GM19324 (cell line): Measurements from ENCODE around the gene WDR31.
"Not testable (repeated sequence)": the region's sequence is repeated elsewhere in the genome, so short reads cannot be mapped to it uniquely, and the experiment has no call there.

Experiments used
- ATAC-seq: cut with Tn5 transposase; IDR thresholded peaks from one replicate; pipeline ENCODE4 v1.9.1; 2021; ENCODE audit warnings: mild to moderate bottlenecking, moderate library complexity; ENCODE audit not compliant: unreplicated experiment, low FRiP score

WDR31 gene

DNA sequence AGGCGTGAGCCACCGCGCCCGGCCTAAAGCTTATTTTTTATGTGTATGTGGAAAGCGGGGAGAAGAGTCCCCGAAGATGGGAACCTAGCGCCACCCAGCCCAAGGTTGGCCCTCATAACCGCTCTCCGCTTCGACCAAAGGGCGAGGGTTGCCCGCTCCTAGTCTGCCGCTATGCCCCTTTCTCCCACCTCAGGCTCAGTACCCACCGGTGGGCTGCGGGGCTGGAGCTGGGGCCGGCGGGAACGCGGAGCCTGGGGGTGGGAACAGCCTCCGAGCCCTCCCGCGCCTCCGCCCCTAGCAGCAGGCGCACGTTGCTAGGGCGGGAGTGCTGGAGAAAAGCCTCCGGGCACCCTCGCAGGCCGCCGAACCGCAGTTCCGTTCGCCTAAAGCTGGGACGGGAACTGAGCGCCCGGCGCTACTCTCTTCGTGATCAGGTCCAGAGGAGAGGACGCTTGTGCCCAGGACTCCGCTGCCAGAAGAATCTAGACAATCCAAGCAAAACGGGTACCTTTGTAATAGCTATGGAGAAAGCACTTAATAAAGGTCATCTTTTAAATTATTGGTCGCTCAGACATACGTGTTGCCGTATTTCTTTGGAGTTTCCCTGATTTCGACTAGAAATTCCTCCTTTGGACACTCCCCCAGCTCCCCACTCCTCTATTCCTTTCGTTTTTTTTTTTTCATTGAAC is at the start of gene WDR31:
WDR31 (minus strand) TSS at position 265 of the 689 bp plus-strand sequence. CDS start 8,253 bp downstream, outside the sequence.
- ATAC-seq = peak; percentile 99

DNA sequence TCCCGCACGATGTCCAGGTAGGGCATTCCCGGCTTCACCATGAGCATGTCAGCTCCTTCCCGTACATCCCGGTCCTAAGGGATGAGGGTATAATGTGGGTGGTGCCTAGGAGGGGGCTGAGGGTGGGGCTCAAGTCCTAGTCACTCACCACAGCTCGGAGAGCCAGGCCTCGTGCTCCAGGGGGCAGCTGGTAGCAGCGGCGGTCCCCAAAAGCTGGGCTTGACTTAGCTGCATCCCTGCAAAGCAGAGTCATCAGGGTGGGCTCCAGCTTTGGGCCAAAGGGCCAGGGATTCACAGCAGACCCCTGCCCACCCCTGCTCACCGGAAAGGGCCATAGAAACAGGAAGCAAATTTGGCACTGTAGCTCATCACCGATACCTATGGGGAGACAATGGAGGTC is 49.4 kb upstream of the WDR31 start:
- no peak for ATAC-seq

DNA sequence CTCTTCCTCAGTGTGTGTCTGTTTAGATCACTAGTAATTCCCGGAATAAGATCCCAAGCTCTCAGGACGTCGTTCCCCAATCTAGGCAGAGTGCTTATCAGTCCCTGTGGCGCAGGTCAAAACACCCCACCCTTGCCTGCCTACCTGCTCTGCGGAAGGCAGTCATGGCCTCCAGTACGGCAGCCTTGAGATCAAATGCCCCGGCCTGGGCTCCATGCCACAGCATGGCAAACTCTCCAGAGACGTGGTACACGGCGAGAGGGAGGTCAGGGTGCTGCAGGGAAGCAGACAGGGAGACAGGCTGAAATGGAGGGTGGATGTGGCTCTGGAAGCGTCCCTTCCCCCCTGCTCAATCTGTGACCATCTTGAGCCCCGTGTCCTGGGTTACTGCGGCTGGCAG is 48.8 kb upstream of the WDR31 start:
- no peak for ATAC-seq

DNA sequence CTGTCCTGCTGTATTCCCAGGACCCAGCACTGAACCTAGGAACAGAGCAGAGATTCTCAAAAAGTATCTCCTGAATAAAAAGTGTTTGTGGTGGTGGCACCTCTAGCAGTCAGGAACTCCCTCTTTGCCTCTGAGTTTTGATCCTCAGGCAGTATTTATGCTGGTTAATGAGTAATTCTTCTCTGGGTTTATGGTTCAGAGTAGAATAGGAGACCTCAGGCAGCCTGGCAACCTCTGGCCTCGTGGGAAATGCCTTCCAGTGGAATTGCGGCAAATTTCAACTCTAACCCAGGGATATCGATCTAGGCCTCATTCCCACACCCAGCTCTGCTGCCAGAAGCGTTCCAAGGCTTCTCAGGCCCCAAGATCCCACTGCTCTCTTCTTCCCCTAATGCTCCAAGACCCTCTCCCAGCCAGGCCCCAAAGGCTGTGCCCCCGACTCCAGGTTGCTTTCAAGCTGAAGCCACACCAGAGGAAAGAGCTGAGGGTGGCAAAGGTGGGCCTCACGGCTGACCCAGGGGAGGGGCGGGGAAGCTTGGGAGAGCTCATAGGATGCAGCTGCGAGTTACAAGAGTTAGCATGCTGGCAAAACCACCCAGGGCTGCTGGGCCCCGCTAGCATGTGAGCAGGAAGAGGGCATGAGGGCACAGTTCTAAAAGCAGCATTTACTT is 47.6 kb upstream of the WDR31 start:
- ATAC-seq = no peak

DNA sequence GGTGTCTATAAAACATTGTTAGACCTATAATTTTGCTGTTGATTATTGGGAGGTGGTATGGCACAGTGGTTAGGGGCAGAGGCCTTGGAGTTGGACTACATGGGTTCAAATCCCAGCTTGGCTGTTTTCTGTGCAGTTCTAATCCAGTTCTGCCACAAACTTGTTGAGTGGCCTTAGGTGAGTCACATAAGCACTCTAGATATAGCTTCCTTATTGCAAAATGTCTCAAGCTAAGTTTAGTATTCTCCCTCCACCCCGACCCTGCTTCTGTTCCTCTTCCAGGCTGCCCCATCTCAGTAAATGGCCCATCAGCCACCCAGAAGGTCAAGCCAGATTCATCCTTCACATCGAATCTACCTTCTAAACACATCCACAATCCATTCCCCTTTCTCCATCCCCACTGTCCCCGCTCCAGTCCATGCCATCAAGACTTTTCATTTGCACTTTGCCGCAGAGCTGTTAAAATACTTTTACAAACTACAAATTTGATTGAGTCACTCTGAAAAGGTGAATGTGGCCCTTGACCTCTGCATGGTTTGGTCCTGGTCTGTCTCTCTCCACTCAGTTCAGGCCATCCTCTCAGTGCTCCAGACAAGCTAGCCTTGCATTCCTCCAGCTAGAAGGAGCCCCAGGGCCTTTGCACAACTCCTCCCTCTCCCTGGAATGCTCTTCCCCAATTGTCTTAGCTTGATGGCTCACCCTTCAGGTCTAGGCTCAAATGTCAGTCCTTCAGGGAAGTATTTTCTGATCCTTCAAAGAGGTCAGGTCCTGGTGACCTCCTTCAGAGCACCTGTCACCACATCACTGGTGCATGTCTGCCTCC is 46.7 kb upstream of the WDR31 start:
- no peak for ATAC-seq

DNA sequence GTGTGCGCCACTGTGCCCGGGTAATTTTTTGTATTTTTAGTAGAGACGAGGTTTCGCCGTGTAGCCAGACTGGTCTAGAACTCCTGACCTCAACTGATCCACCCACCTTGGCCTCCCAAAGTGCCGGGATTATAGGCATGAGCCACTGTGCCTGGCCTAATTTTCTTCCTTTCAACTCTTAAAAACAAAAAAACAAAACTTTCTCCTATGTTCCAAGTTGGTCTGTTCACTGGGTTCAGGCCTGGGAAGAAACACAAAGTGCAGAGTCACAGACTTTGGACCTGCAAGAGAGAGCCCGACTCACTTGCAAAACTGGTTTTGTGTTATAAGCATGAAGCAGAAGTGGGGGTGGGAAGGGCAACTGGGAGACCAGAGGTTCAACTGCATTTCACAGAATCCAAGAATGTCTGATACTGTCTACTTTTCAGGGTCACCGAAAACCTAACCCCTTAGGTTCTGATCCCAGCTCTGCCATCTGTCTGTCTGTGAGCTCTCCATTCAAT is 41.9 kb upstream of the WDR31 start:
- ATAC-seq = no peak

DNA sequence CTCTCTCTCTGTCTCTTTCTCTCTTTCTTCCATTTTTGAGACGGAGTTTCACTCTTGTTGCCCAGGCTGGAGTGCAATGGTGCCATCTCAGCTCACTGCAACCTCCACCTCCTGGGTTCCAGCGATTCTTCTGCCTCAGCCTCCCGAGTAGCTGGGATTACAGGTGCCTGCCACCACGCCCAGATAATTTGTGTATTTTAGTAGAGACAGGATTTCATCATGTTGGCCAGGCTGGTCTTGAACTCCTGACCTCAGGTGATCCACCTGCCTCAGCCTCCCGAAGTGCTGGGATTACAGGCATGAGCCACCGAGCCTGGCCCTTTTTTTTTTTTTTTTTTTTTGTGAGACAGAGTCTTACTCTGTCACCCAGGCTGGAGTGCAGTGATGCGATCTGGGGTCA is 41.4 kb upstream of the WDR31 start:
- ATAC-seq = not testable (repeated sequence)

DNA sequence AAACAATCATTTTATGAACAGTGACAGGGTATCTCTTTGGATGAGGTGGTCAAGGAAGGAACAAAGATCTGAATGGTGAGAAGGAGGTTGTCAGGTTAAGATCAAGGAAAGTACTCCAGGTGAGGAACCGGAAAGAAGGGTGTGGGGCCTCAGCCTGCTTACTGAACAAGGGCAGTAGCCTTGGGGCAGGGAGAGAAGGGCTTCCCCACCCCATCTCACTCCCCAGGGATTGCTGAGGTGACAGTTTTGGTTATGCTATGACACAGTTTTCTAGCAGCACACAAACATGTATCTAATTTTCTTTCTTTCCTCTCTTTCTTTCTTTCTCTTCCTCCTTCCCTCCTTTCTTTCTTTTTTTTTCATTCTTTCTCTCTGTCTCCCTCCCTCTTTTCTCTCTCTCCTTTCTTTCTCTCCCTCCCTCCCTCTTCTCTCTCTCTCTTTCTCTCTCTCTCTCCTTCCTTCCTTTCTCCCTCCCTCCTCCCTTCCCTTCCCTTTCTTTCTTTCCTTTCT is 40.8 kb upstream of the WDR31 start:
- ATAC-seq = no peak

DNA sequence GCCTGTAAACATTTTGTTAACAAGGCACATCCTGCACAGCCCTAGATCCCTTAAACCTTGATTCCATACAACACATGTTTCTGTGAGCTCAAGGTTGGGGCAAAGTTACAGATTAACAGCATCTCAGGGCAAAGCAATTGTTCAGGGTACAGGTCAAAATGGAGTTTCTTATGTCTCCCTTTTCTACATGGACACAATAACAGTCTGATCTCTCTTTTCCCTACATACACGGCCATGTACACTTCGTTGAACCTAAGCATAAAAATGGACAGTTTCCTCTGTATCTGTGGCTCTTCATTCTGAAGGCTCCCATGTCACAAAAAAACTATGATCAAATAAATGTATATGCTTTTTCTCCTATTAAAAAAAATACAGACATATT is 39.7 kb upstream of the WDR31 start:
- ATAC-seq = not testable (repeated sequence)

DNA sequence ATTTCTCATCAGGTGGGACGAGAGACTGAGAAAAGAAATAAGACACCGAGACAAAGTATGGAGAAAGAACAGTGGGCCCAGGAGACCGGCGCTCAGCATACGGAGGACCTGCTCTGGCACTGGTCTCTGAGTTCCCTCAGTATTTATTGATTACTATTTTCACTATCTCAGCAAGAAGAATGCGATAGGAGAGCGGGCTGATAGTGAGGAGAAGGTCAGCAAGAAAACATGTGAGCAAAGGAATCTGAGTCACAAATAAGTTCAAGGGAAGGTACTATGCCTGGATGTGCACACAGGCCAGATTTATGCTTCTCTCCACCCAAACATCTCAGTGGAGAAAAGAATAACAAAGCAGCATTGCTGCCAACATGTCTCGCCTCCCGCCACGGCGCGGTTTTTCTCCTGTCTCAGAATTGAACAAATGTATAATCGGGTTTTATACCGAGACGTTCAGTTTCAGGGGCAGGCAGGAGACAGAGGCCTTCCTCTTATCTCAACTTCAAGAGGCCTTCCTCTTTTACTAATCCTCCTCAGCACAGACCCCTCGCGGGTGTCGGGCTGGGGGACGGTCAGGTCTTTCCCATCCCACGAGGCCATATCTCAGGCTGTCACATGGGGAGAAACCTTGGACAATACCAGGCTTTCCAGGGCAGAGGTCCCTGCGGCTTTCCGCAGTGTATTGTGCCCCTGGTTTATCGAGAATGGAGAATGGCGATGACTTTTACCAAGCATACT is 39.2 kb upstream of the WDR31 start:
- ATAC-seq = not testable (repeated sequence)

DNA sequence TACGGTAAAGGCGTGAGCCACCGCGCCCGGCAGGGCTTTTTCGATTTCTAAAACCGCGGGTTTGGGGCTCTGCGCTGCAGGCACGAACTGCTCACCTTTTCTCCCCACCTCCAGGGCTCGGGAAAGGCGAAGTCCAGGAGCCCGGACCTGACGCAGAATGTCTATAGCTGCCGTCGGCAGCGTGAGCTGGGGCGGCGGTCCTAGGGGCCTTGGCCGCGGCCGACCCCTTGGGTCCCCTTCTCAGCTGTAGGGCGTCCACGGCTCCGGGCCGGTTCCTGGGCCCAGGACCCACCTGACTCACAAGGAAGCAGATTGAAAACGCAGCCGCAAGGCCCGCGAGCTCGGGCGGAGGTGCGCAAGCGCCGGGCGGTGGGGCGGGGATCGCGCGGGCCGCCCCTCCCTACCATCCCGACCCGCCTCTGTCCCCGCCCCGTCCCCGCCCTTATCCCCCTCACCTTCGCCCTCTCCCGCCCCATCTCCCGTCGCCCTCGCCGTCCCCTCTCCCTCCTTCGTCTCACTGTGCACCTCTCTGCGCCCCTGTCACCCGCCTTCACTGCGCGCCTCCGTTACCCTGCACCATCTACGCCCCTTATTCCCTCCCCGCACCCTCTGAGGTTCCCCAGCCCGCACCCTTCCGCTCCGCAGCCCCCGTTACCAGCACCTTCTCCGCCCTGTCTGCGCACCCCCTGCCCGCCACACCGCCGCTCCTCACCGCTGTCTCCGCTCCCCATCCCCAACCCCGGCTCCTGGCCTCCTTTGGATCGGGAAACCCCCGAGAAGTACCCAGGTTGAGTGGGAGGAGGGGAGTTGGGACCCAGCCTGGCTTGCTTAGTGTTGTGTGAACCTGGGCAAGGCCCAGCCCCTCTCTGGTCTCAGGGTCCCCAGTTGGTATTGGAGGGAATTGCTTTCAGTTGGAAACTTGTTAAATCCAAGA is 36.8 kb upstream of the WDR31 start, which contains the start of gene HDHD3:
HDHD3 (minus strand) TSS at position 353 of the 934 bp plus-strand sequence. CDS start 2,632 bp downstream, outside the sequence.
- peak; percentile 90 for ATAC-seq

DNA sequence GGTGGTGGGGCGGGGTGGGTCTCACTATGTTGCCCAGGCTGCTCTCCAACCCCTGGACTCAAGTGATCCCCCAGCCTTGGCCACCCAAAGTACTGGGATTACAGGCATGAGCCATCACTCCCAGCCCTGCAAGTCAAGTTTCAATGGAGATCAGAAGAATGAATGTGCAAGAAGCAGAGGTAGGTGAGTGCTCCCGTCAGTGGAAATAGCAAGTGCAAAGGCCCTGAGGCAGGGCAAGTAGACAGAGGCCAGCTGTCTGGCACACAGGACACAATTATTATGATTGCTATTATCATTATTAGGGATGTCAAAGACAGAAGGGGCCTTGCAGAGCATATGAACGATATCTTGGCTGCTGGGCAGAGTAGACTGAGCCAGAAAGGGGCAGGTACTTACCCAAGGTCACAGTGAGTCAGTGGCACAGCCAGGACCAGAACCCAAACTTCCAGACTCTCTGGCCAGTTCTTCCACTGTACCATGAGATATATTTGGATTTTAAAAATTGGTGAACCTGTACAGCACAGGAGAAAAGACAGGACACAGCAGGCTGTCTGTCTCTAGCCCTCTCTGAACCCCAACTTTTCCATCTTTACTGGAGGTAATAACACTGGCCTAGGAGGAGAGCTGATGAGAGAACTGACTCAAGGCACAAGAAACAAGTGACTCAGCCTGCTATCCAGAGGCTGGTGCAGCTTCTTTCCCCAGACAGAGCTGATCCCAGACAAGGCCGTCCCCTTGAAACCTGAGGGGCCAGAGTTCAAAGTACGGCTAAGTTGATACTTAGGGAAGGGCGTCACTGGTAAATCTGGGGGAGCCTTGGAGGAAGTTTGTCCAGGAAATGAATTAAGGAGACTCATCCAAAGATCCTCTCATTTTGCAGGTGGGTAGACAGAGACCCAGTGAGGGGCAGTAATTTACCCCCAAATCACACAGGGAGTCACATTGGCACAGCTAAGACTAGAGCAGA is 35.3 kb upstream of the WDR31 start:
- ATAC-seq = no peak

DNA sequence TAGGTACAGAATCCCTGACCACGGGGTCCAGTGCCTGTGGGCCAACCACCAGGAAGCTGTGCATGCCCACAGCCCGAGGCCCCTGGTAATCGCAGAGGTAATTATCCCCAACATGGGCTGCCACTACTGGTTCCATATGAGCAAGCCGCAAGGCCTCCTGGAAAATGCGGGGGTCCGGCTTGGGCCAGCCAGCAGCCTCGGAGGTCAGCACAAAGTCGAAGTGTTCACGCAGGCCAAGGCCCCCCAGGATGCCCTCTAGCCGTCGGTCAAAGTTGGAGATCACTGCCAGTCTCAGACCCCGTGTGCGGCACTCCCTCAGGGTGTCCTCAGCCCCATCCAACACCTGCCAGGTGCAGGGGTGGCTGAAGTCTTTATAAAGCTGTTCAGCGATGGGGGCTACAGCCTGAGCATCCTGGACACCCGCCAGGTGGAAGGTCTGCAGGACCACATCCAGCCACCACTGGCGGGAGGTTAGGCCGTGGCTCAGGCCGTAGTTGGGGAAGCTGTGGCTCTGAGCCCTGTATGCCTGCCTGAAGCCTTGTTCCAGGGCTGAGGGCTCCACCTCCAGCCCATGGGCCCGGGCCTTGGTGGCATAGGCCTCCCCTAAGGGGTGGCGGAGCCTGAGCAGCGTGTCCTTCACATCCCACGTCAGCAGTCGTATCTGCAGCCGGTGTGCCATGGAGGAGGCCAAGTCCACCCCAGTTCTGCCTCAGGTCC is 33.8 kb upstream of the WDR31 start:
- ATAC-seq = no peak

DNA sequence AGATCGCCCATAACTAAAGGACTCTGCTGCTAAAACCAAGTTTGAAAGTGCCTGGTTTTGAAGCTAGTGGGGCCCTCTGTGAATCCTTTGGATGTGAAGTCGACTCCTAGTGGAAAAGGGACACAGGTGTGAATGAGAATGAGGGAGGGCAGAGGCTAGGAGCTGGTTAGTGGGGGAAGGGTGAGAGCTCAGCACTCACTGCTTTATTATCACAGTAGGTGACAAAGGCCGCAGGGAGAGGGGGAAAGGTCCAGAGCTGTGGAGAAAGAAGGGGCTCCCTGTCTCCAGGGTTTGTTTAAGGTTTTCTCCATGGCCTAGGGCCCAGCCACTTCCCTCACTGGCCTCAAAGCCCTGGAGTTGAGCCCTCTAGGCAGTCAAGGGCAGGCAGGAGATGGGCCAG is 33.2 kb upstream of the WDR31 start:
- no peak for ATAC-seq

DNA sequence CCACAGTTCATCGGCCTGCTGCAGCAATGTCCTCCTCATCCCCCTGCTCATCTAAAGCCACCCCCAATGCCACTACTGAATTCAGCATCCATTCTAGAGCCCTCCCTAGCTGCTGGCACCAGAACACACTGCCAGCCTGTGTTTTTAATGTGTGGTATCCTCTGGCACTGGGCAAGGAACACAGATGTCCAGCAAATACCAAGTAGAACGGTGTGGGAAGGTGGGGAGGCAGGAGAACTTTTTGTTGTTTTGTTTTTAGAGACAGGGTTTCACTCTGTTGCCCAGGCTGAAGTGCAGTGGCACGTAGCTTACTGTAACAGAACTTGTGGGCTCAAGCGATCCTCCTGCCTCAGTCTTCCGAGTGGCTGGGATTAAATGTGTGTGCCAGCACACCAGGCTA is 32.0 kb upstream of the WDR31 start:
- no peak for ATAC-seq

DNA sequence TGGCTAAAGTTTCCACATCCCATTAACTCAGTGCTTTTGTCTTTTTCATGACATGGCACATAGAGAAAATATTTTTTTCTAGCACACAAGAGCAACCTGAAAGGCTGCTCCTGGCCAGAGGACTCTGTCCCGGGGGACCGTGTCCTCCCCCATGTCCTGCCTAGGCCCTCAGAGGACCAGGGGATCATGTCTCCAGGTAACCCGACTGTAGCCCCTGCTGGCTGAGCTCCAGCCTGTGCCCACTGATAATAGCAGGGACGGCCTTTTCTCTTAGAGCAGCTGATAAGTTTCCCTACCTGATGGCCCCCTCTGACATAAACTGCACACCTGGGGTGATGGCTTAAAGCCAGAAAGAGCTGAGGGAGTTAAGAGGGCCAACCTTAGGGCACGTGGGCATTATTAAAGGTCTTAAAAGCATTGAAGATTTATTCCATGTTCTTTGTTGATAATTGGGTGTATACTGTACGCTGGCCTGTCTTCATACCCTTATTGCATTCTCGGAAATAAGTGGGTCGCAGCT is 30.8 kb upstream of the WDR31 start:
- no peak for ATAC-seq

DNA sequence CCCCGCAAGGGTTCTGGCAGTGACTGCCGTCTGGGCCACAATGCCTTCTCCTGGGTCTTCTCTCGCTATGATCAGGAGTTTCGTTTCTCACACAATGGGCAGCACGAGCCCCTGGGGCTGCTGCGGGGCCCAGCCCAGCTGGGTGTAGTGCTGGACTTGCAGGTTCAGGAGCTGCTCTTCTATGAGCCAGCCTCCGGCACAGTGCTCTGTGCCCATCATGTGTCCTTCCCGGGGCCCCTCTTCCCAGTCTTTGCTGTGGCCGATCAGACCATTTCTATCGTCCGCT is 29.7 kb upstream of the WDR31 start:
- no peak for ATAC-seq
